B cell (primary cell): Measurements from ENCODE around the gene ZBTB25.

ENCODE experiments used
- CTCF ChIP-seq: fragments of 200-600 bp; IDR thresholded peaks from one replicate; pipeline ENCODE4 v1.8.0; 2022; ENCODE audit warnings: antibody characterized with exemption, mild to moderate bottlenecking
- EZH2 ChIP-seq: IDR thresholded peaks from 2 replicates; pipeline ENCODE4 v1.6.1; 2012; ENCODE audit warnings: borderline replicate concordance, low read depth, mild to moderate bottlenecking, moderate library complexity, low read length; ENCODE audit not compliant: insufficient read depth, poor library complexity, severe bottlenecking

- TF ChIP-seq CTCF: no peak
- no peak for TF ChIP-seq EZH2
These were observed 79.7 kb downstream of the ZBTB25 start for GRCh38 chr14:64423987-64424386.
